ENCODE measurements around the gene HELZ.
"Not testable (repeated sequence)": the region's sequence is repeated elsewhere in the genome, so short reads cannot be mapped to it uniquely, and the experiment has no call there.

Gene HELZ

DNA sequence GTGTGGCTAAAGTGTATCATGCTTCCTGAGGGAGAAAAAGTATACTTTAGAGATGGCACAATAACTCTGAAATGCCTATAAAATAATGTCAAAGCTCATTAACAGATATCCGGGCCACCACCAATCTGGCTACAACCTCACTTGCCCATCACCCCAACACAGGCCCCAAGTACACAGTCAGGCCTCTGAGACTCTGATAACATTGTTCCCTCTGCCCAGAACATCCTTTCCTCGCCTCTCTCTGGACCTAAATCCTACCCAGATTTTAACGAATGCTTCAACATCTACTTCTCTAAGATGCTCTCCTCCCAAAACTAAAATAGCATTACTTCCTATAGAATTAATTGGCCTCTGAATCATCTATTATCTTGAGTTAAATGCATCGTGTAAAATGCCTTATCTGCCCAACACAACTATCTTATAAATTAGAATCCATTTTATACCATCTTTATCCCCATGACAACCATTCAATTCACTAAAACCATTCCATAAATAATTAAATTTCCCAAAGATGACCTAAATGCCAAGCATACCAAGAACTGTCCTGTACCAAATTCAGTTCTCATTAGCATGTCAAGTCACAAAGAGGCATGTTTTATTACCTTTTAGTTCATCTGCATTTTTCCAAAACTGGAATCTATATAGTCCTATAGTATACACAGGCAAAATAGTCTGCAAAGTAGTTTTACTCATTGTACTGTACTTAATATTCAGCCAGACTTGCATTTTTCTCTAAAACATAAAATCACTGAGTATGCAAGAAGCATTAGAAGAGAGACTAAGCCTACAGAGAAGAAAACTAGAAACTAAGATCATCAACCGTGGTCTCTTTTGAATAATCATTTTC lies 15.7 kb downstream of the HELZ start:
- DNase-seq (ENCODE audit: low spot score): no peak

DNA sequence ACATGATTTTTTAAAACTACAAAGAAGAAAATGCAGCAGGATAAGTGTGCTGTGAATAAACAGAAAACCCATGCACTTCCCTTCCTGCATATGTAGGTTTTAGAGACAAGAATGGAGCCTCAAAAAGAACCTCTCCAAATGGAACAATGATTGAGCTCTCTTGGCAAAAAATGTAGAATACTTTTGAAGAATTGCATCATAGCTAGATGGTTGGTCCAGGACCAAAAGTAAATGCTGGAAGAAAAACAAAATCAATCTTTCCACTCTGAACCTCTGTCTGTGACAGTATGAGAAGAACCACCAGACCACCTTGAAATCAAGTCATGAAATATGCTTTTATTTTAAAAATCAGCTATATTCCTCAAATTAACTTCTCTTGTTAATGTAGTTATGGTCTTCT lies 17.5 kb downstream of the HELZ start:
- no peak for DNase-seq (ENCODE audit: low spot score)

DNA sequence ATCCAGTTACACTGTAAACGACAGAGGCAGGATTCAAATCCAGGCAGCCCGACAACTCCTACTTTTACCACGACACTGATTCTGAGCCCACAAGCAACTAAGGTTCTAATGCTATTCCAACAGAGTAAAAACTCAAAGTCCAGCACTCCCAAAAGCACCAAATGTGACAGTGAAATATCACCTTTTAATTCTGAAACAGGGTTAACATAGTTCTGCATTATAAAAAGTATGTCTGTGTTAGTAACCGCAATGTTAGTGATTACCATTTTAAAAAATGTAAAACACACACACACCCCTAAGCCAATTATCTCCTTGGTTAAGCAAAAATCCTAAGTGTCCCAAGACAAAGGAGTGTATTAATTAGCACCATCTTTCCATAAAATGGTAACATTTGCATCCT lies 19.7 kb downstream of the HELZ start:
- no peak for DNase-seq (ENCODE audit: low spot score)

DNA sequence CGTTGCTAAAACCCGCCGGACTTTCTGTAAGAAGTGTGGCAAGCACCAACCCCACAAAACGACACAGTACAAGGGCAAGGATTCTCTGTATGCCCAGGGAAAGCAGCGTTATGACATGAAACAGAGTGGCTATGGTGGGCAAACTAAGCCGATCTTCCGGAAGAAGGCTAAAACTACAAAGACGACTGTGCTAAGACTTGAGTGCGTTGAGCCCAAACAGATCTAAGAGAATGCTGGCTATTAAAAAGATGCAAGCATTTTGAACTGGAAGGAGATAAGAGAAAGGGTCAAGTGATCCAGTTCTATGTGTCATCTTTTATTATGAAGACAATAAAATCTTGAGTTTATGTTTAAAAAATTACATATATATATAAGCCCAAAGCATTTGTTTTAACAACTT lies 20.3 kb downstream of the HELZ start:
- DNase-seq (ENCODE audit: low spot score): no peak

DNA sequence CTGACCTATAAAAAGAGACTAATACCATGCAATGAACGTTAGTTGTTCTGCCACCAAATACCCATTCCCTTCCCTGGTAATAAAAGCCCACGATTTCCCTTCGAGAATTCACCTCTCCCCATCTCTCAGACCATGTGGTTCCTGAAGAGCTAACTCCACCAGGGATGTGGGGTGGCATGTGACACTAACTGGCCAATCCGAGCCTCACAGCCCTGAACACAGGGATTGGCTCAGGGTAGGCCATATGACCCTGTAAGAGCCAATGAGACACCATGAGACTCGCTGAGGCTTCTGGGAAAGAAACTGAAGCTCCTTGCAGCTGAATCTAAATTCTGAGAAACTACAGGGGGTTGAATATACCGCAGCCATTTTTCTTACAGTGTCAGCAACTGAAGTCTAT lies 21.1 kb downstream of the HELZ start:
- peak; percentile 39 for DNase-seq (ENCODE audit: low spot score)

DNA sequence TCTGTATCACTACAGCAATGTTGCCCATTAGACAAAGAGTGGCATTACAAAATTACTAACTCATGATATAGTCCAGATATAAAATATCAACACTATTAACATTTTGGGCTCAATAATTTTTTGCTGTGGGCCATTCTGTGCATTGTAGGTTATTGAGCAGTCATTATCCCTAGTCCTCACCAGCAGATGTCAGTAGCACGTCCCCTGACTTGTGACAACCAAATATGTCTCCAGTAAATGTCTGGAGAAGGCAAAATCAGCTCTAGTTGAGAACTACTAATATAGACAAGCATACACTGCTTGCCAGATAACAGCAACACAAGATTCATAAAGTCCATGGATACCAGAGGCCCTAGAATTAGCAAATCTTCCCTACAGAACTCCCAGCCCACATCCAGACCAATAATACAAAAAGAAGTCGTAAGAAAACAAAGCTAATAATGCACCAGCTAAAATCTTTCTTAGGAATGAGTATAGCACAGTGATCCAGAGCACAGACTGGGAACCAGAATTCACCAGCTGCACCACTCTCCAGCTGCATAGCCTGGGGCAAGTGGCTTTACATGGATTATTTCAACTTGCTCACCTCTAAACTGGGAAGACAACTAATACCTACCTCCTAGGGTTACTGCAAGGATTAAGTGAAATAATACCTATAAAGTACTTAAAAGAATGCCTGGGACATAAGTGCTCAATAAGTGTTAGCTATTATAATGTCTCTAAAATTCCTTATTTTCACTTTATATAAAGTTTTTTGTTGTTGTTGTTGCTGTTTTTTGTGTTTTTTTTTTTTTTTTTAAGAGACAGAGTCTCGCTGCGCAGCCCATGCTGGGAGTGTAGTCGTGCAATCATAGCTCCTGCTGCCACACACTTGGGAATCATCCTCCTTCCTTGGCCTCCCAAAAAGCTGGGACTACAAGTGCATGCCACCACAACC lies 23.7 kb downstream of the HELZ start:
- DNase-seq (ENCODE audit: low spot score): peak; percentile 63

DNA sequence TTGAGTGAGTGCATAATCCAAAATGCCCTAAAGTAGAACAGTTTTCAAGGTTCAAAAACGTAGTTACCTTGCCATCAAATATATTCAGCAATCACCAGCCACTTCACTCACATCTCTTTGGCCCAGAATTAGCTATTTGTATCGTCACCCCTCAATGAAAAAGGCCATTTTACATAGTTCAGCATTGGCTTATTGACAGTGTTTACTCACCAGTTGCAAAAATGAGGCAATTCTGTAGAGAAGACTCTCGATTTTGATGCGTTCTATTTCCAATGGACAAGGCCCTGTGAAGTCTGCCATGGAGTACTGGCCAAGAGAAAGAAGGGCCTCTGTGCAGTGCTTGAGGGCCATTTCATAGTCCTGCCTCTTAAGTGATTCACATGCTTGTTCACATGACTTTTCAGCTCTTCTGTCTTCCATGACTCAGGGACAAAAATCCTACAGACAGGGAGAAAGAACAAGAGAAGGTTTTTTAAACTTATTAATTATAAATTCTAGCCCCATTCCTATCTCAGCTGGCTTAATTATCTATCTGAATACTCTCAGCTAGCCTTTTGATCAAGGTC lies 26.5 kb downstream of the HELZ start:
- no peak for DNase-seq (ENCODE audit: low spot score)

DNA sequence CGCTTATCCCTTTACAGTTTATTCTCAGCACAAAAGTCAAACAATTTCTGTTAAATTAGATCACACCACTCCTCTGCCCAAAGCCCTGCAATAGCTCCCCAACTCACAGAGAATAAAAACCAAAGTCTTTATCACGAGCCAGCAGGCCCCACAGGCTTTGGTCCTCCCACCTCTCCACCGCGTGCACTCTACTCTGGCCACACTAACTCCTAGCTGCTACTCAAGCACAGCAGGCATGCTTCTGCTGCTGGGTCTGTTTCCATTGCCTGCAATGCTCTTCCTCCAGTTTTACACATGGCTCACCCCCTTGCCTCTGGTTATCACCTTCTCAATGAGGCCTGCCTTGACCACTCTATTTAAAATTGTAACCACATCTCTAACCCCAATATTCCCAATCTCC lies 27.6 kb downstream of the HELZ start:
- no peak for DNase-seq (ENCODE audit: low spot score)

DNA sequence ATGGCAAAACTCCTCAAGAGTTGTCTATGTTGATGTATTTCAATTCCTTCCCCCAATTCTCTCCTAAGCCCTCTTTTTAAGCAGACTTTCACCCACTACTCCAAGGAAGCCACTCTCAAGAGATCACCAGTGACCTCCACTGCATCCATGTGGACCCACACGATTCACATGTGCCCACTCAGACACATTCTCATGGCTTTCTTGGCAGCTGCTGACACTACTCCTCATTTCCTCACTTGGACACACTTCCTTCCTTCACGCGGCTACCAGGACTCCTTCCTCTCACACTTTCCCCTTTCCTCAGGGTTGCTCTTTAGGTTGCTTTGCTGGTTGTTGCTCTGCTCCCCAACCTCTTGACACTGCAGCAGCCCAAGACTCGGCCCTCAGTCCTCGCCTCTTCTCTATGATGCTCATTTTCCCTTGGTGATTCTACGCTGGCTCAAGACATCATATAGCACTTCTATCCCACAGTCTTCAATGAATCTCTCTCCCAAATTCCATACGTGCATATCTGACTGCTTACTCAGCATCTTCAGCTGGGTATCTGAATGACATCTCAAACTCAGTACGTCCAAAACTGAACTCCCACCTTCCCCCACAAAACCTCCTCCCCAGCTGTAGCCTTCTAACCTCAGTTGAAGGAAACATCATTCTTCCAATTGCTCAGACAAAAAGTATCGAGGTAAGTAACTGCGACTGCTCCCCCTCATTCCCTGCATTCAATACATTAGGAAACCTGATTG lies 28.2 kb downstream of the HELZ start:
- no peak for DNase-seq (ENCODE audit: low spot score)

DNA sequence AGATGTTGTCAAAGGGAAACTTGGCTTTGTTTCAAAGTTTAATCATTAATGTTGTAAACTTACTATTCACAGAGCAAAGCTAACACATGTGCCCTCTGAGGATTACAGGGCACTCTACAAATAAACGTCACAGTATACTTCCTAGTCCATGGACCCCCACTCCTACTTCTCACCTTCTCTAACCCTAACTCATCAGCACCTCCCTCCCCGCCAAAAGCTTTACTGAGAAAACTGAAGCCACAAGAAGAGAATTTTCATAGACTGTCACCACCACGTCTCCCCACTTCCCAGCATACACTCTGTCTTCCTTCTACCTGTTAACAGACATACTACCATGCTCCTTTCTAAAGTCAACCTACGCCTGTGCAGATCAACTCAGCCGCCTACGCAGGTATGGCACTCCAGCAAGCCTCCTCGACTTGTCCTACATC lies 29.0 kb downstream of the HELZ start:
- DNase-seq (ENCODE audit: low spot score): no peak

DNA sequence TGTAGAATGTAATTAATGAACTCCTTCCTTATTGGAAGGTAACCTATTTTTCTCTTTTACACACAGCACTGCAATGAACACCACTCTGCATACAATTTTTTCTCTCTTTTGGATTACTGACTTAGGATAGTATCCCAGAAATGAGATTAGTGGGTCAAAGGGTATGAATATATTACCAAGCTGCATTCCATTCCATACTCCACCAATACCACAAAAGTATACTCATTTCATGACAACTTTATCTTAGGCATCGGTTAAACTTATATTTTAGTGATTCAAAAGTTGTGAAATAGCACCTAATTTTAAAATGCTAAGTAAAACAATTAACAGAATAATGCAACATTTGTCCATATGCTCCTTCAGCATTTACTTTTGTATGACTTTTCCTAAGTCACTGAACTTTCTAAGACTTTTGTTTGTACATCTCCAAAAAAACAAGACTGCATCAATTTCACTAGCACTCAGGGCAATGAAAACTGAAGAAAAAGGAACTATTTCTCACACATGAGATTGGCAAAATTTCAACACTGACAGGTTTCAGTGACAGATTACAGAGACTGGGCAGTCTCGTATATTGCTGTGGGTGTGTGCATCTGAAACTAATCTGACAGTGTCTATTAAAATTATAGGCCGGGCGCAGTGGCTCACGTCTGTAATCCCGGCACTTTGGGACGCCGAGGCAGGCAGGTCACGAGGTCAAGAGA lies 32.1 kb downstream of the HELZ start:
- no peak for DNase-seq (ENCODE audit: low spot score)

DNA sequence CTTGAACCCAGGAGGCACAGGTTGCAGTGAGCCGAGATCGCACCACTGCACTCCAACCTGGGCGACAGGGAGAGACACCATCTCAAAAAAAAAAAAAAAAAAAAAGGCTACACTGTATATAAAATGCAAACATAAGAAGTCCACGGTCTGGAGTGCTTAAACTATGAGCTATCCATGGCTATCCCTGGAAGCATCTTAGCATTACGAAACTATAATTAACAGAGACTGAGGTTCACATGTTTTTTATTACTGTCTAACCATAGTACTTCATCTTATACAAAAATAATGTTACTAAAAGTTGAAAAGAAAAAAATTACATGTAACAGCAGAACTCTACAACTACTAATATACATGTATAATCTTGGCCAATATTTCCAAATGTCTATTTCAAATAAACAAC lies 32.8 kb downstream of the HELZ start:
- DNase-seq (ENCODE audit: low spot score): no peak

DNA sequence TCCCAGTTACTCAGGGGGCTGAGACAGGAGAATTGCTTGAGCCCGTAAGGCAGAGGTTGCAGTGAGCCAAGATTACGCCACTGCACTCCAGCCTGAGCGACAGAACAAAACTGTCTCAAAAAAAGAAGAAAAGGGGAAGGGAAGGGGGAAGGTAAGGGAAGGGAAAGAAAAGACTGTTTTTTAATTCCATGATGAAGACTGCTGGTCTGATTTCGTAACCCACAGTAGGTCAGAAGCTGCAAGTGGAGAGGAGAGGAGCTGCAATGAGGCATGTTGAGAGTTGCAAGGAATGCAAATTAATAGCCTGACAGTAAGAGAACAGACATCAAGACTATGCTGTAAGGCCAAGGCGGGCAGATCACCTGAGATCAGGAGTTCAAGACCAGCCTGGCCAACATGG lies 33.3 kb downstream of the HELZ start:
- DNase-seq (ENCODE audit: low spot score): no peak

DNA sequence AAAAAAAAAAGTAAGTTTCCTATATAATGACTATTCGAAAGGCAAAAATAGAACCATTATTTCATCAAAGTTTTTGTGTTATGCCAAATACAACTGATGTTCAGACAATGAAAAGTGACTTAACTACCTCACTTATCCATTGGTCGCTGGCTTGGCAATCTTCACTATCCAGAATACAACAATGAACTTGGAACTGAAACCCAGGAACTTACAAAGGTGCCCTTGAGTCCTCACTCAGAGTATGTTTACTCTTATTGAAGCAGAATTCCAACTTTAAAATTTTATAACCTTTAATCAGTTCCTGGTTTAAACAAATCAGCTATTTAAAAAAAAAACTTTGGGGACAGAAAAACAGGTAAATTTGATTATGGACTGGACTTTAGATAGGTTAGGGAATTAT lies 34.1 kb downstream of the HELZ start:
- DNase-seq (ENCODE audit: low spot score): no peak

DNA sequence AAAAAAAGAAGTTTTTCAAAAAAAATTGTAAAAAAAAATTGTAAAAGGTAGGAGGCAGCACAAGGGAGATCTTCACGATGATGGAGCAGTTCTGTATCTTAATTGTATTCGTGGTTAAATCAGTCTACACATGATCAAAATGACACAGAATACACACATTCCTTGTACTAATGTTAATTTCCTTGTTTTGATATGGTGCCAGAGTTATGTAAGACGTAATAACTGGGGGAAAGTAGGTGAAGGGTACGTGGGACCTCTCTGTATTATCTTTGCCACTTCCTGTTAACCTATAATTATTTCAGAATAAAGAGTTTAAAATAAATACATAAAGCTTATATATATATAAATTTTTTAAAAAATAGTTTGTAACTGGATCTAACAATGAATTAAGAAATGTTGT lies 36.8 kb downstream of the HELZ start:
- DNase-seq (ENCODE audit: low spot score): no peak

DNA sequence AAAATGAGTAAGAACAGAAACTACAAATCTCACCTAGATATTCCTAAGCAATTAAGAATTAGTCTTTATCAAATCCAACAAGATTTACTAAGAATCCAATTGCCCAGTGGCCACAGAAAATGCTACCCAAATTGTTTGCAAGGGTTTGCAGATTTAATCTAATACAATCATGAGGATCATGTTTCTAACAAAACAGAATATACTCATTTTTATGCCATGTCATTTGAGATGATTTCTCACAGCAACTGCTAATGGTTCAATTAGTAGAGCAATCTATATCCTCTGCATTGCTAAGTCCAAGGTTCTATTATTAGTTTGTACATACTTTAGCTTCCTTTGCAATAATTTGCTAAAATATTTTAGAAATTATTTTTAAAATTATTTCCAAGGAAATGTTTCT lies 41.2 kb downstream of the HELZ start:
- DNase-seq (ENCODE audit: low spot score): no peak

DNA sequence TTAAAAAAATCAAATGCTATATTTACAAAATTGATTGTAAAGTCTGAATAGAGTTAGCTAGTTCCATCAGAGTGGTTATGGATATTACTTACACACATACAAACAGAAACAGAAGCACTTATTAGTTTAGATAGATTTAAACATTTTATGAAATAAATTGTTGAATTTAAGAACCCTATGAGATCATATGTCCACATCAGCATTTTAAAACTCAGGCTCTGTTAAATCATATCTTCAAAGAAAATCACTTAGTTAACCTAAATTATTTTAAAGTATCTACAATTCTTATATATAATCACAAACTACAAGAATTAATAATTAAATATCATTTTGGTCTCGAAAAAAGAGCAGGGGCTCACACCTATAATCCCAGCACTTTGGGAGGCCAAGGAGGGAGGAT lies 42.5 kb downstream of the HELZ start:
- no peak for DNase-seq (ENCODE audit: low spot score)

DNA sequence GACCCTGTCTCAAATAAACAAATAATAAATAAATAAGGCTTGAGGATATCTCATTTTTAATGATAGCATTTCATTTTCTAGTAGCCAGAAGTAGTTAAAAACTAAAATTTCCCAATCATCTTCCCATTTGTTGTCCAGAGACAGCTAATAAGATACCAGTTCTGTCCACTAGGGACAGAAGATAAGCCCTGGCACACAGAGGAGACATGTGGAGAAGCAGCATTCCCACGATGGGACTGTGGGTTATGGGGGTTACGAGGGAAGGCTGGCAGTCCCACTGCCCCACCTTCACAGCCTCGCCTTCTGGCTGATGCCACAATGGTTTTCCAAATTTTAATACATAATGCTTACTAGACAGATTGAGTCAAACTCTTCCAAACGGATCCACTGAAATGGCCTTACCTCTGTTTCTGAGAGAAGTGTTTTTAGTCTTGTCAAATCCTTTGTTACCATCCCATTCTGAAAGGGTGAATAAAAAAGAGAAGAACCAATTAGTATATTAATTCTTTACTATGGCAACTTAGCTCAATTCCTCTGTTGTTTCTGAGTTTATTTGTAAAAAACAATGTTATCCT lies 44.2 kb downstream of the HELZ start:
- no peak for DNase-seq (ENCODE audit: low spot score)

DNA sequence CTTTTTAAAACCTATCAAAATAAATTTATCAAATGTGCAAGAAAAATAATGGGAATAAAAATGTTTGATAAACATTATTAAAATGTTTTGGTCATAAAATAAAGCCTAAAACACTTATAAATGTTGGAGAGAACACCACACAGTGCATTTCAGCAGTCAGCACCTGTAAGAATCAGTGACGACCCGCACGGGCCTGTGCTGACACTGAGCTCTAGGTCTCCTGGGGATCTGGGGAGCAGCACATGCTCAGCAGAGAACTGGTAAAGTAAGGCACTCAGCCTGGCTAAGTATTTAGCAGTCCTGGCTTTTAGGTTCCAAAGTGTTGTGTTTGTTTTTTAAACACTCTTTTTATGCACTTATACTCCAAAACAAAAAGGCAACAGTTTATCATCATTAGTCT lies 46.9 kb downstream of the HELZ start:
- no peak for DNase-seq (ENCODE audit: low spot score)

DNA sequence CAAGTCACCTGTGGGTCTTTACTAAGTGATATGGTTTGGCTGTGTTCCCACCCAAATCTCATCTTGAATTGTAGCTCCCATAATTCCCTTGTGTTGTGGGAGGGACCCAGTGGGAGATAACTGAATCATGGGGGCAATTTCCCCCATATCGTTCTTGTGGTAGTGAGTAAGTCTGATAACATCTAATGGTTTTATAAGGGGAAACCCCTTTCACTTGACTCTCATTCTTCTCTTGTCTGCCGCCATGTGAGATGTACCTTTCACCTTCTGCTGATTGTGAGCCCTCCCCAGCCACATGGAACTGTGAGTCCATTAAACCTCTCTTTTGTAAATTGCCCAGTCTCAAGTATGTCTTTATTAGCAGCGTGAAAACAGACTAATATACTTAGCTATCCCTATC lies 48.0 kb downstream of the HELZ start:
- not testable (repeated sequence) for DNase-seq (ENCODE audit: low spot score)

DNA sequence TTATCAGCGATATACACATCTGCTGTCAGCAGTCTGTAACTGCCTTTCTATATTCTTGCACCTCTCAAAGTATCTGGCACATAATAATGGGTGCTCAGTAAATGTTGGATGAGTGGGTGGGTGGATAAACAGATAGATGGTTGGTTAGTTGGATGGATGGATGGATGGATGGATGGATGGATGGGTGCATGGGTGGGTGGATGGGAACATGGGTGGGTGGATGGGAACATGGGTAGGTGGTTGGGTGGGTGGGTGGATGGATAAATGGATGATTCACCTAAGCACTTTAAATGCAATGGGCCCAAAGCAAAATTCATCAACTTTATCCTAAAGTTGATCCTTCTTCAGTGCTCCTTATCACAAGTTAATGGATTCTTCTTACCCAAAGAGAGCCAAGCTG lies 48.6 kb downstream of the HELZ start:
- no peak for DNase-seq (ENCODE audit: low spot score)

Data from SK-N-DZ (cell line).